PC-9 (cell line): ENCODE measurements around the gene PREPL. TPM values are rescaled to one million over a fixed set of nuclear protein-coding genes. Genes with fewer than 3 reads are reported as not detected.

Experiments
- BruUV-seq: library from RNA; stranded (reverse); fragments of 400-500 nt; replicated peaks from 2 replicates; lab custom pipeline; 2021; lab: Mats Ljungman, UMichigan
- CTCF ChIA-PET: fragments of 300-600 bp; sonication (Branson Sonifier 250); formaldehyde crosslinking; loops from one replicate; lab custom pipeline; 2022; ENCODE audit warnings: antibody characterized with exemption; lab: Charles Lee
- POLR2A ChIA-PET: fragments of 300-600 bp; sonication (Branson Sonifier 250); formaldehyde crosslinking; loops from one replicate; lab custom pipeline; 2022; ENCODE audit warnings: antibody characterized with exemption; ENCODE audit not compliant: unreplicated experiment; lab: Charles Lee
- DNase-seq, 2 experiments: peaks; one replicate each; pipeline versions ENCODE4 v3.0.0 to v3.0.0-alpha.2; 2015 to 2022; ENCODE audit warnings: mixed read lengths in 1 of 2
- H2AFZ ChIP-seq: fragments of 200-600 bp; sonication (generic); 2 replicates; pipeline ENCODE4 v1.8.1; 2017; ENCODE audit warnings: antibody characterized with exemption
- H3F3A ChIP-seq: fragments of 200-600 bp; sonication (generic); 2 replicates; pipeline ENCODE4 v1.8.1; 2017; ENCODE audit warnings: antibody characterized with exemption, mild to moderate bottlenecking, low read depth; ENCODE audit not compliant: insufficient read depth
- H3K27ac ChIP-seq: fragments of 200-600 bp; sonication (generic); 2 replicates; pipeline ENCODE4 v1.6.1; 2016; ENCODE audit warnings: mixed run types
- H3K27me3 ChIP-seq: fragments of 200-600 bp; sonication (generic); 2 replicates; pipeline ENCODE4 v1.6.1; 2016; ENCODE audit warnings: low read depth, mixed run types; ENCODE audit not compliant: insufficient read depth
- H3K36me3 ChIP-seq: fragments of 200-600 bp; sonication (generic); 2 replicates; pipeline ENCODE4 v1.6.1; 2016; ENCODE audit warnings: low read depth, mixed run types
- H3K4me1 ChIP-seq: fragments of 200-600 bp; sonication (generic); replicated peaks from 2 replicates; pipeline ENCODE4 v1.6.1; 2016; ENCODE audit warnings: mixed run types; ENCODE audit not compliant: insufficient read depth
- H3K4me2 ChIP-seq: fragments of 200-600 bp; sonication (generic); 2 replicates; pipeline ENCODE4 v1.6.1; 2017; ENCODE audit warnings: mixed run types
- H3K4me3 ChIP-seq: fragments of 200-600 bp; sonication (generic); 2 replicates; pipeline ENCODE4 v1.6.1; 2016; ENCODE audit warnings: mixed run types
- H3K79me2 ChIP-seq: fragments of 200-600 bp; sonication (generic); 2 replicates; pipeline ENCODE4 v1.6.1; 2017; ENCODE audit warnings: low read depth, mixed run types
- H3K9me2 ChIP-seq: fragments of 200-600 bp; sonication (generic); 2 replicates; pipeline ENCODE4 v1.8.1; 2017; ENCODE audit warnings: mild to moderate bottlenecking; ENCODE audit not compliant: insufficient read depth
- H3K9me3 ChIP-seq: fragments of 200-600 bp; sonication (generic); 2 replicates; pipeline ENCODE4 v1.8.1; 2016; ENCODE audit warnings: low read depth; ENCODE audit not compliant: insufficient read depth
- H4K20me1 ChIP-seq: fragments of 200-600 bp; sonication (generic); 2 replicates; pipeline ENCODE4 v1.8.1; 2017; ENCODE audit not compliant: insufficient read depth
- EZH2 ChIP-seq: fragments of 200-600 bp; sonication (generic); IDR thresholded peaks from 2 replicates; pipeline ENCODE4 v1.8.0; 2017; ENCODE audit warnings: antibody characterized with exemption, low read depth
- intact Hi-C: fragments of 100-400 bp; cut with micrococcal nuclease; formaldehyde crosslinking; loops from one replicate; pipeline ENCODE4 v1.10.0; 2022; ENCODE audit not compliant: unreplicated experiment
- total RNA-seq: library from RNA; stranded (reverse); gene quantifications from 2 replicates; pipeline ENCODE4 v1.2.3, GENCODE V29; 2021
- TF ChIP-seq, protein P1 (sequence below): fragments of 200-600 bp; sonication (generic); conservative IDR thresholded peaks from 2 replicates; pipeline ENCODE4 v1.6.1; 2017; ENCODE audit warnings: mixed run types, antibody characterized with exemption, mild to moderate bottlenecking, moderate library complexity

The PREPL gene
- total RNA-seq, 1 experiment from 2014 or later, result 42.2 TPM

DNA sequence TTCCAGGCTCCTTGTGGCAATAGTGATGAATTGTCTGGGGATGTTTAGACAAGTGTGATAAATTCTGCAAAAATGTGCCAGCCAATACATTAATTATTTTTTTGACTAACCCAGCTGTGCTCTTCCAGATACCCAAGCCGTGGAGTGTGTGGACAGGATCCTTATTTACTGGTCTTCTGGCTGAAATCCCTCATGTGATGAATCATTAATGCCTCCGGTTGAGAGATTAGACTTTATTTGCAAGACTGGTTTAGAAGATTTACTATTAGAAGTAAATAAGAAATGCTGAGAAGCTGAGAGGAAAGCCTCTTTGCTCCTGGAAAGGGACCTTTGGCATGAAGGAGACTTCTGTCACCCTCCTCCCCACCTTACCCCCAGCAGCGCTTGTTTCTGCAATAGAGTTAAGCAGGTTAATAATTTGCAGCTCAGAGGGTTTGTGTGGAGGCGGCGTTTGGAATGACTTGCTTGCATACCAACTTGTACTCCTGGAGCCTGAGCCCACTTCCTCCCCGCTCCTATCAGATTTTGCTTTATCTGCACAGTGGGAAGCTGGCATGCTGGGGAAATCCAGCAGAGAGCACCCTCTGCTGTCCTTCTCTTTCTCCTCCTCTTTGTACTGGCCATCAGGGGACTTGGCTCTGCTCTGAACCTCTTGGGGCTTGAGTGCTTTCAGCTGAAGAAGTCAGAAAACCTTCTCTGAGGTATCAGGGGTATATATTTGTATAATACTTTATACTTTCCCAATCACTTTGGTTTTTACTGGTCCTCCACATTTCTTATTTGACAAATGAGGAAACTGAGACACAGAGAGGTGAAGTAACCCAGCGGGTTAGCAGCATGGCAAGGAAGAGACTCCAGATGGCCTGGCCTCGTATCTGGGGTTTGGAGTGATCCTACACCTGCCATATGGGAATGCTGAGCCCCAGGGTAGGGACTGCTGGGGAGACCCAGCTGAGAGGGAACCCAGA lies 69.7 kb downstream of the PREPL start:
- no peaks in the 10 kb centered on the region for H3K36me3 ChIP-seq
- H3K4me3 ChIP-seq, result peak overlapping the region; percentile 5; the same call in 1 of the 2 replicates
- H3K27me3 ChIP-seq, result no peaks in the 10 kb centered on the region
- ChIA-PET POLR2A (interaction anchor here (0.6 kb wide), 1 partner anchor 137 kb away, joined by 5 read pairs; no protein-coding TSS in a partner anchor), CTCF (interaction anchor here (0.6 to 1.4 kb wide), 7 partner anchors 48 to 576 kb away, joined by 3 to 6 read pairs (median 3); no protein-coding TSS in a partner anchor)
- peak overlapping the region; percentile 49 for H3K27ac ChIP-seq
- intact Hi-C loops, result loop anchor here (1.0 kb wide), 3 partner anchors 47 to 247 kb away; no protein-coding TSS in a partner anchor
- H2AFZ ChIP-seq, result peak overlapping the region; percentile 62
- BruUV-seq, result no TSS peak
- H3K4me1 ChIP-seq, result peaks cover 30% of the 10 kb centered on the region
- peaks cover 24% of the 10 kb centered on the region for H3F3A ChIP-seq
- no peaks in the 10 kb centered on the region for H3K79me2 ChIP-seq
- TF ChIP-seq EZH2, result no peak
- TF ChIP-seq, protein P1, sequence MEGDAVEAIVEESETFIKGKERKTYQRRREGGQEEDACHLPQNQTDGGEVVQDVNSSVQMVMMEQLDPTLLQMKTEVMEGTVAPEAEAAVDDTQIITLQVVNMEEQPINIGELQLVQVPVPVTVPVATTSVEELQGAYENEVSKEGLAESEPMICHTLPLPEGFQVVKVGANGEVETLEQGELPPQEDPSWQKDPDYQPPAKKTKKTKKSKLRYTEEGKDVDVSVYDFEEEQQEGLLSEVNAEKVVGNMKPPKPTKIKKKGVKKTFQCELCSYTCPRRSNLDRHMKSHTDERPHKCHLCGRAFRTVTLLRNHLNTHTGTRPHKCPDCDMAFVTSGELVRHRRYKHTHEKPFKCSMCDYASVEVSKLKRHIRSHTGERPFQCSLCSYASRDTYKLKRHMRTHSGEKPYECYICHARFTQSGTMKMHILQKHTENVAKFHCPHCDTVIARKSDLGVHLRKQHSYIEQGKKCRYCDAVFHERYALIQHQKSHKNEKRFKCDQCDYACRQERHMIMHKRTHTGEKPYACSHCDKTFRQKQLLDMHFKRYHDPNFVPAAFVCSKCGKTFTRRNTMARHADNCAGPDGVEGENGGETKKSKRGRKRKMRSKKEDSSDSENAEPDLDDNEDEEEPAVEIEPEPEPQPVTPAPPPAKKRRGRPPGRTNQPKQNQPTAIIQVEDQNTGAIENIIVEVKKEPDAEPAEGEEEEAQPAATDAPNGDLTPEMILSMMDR, result peak; percentile 76
- DNase-seq, result peak; percentile 71 to 97
- peak overlapping the region; percentile 65 for H3K4me2 ChIP-seq
- H3K9me3 ChIP-seq, result no peaks in the 10 kb centered on the region
- no peaks in the 10 kb centered on the region for H4K20me1 ChIP-seq
- H3K9me2 ChIP-seq, result no peaks in the 10 kb centered on the region

DNA sequence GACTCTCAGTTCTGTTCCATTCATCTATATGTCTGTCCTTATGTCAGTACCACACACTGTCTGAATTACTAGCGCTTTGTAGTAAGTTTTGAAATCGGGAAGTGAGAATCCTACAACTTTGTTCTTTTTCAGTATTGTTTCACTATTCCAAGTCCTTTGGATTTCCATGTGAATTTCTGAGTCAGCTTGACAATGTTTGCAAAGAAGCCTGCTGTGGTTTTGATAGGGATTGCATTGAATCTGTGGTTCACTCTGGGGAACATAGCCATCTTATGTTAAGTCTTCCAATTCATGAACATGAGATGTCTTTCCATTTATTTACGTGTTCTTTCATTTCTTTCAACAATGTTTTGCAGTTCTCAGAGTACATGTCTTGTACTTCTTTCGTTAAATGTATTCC lies 71.0 kb downstream of the PREPL start:
- H3K36me3 ChIP-seq, result no peaks in the 10 kb centered on the region
- CTCF ChIA-PET, result no interaction called here
- H3K27me3 ChIP-seq, result no peaks in the 10 kb centered on the region
- DNase-seq, result no peak
- H3K9me2 ChIP-seq, result no peaks in the 10 kb centered on the region
- no peak overlapping the region for H3K27ac ChIP-seq
- no peaks in the 10 kb centered on the region for H3K79me2 ChIP-seq
- no peak overlapping the region for H2AFZ ChIP-seq
- intact Hi-C loops, result no loop called here
- H3K4me1 ChIP-seq, result peaks cover 30% of the 10 kb centered on the region
- no peaks in the 10 kb centered on the region for H4K20me1 ChIP-seq
- no TSS peak for BruUV-seq
- no peak overlapping the region for H3K4me3 ChIP-seq
- no peaks in the 10 kb centered on the region for H3K9me3 ChIP-seq
- no peak overlapping the region for H3K4me2 ChIP-seq
- no peak for TF ChIP-seq EZH2
- TF ChIP-seq, protein P1, result no peak
- H3F3A ChIP-seq, result peaks cover 24% of the 10 kb centered on the region
- POLR2A ChIA-PET, result no interaction called here

DNA sequence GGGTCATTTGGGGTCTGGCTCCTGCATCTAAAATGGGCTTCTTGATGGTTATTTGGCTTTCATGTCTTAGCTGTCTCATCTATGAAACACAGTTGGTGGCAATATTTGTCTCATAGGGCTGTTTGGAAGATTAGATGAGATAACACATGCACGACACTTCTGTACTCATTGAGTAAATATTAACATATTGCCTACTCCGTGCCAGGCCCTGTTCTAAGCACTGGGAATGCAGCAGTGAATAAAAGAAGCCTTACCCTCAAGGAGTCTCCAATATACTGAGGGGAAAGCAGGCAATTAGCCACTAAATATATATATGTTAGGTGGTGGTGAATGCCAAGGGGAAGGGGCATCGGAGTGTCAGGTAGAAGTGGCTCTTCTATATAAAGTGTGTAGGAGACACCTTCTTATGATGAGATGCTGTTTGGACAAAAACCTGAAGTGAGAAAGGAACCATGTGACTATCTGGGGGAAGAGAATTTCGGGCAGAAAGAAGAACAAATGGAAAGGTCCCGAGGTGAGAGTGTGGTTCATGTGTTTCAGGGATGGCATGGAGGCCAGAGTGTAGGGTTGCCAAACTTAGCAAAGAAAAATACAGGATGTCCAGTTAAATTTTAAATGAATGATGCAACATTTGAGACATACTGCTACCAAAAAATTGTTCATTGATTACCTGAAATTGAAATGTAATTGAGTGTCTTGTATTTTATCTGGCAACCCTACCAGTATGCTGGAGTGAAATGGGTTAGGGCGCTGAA lies 74.2 kb downstream of the PREPL start:
- no peak overlapping the region for H2AFZ ChIP-seq
- no peaks in the 10 kb centered on the region for H3K36me3 ChIP-seq
- no peaks in the 10 kb centered on the region for H3K27me3 ChIP-seq
- peaks cover 18% of the 10 kb centered on the region for H3F3A ChIP-seq
- TF ChIP-seq EZH2, result no peak
- TF ChIP-seq, protein P1, result no peak
- H4K20me1 ChIP-seq, result no peaks in the 10 kb centered on the region
- H3K9me2 ChIP-seq, result no peaks in the 10 kb centered on the region
- no peak overlapping the region for H3K27ac ChIP-seq
- H3K9me3 ChIP-seq, result no peaks in the 10 kb centered on the region
- no peak overlapping the region for H3K4me3 ChIP-seq
- no TSS peak for BruUV-seq
- POLR2A ChIA-PET, result no interaction called here
- no peak for DNase-seq
- peaks cover 21% of the 10 kb centered on the region for H3K4me1 ChIP-seq
- CTCF ChIA-PET, result no interaction called here
- no peaks in the 10 kb centered on the region for H3K79me2 ChIP-seq
- no peak overlapping the region for H3K4me2 ChIP-seq
- intact Hi-C loops, result no loop called here
